T-helper 1 cell treated with Interleukin-12 subunit alpha and Interleukin-12 subunit beta and Interleukin-4 antibody, amounts not matched to agents 30 μg/mL and 1 μg/mL, for 36 hours (primary cell): ENCODE measurements around the gene NCAPD2.
"Not testable (repeated sequence)": the region's sequence is repeated elsewhere in the genome, so short reads cannot be mapped to it uniquely, and the experiment has no call there.

ENCODE experiments used
- H3K27ac Mint-ChIP-seq: one replicate; pipeline ENCODE4 v1.8.0; 2021; ENCODE audit warnings: mild to moderate bottlenecking, mixed read lengths
- H3K27me3 Mint-ChIP-seq: one replicate; pipeline ENCODE4 v1.8.0; 2021; ENCODE audit warnings: low read depth, mixed read lengths
- H3K36me3 Mint-ChIP-seq: one replicate; pipeline ENCODE4 v1.8.0; 2021; ENCODE audit warnings: low read depth, mixed read lengths
- H3K4me1 Mint-ChIP-seq: one replicate; pipeline ENCODE4 v1.8.0; 2021; ENCODE audit warnings: low read depth, mixed read lengths
- H3K4me3 Mint-ChIP-seq: one replicate; pipeline ENCODE4 v1.8.0; 2021; ENCODE audit warnings: mild to moderate bottlenecking, moderate library complexity, mixed read lengths
- H3K9me3 Mint-ChIP-seq: one replicate; pipeline ENCODE4 v1.8.0; 2021; ENCODE audit warnings: mixed read lengths

The NCAPD2 gene

GRCh38 chr12:6553051-6553868 is 59.4 kb downstream of the NCAPD2 start:
- Mint-ChIP-seq H3K36me3 (peaks cover 18% of the 10 kb centered on the region), H3K4me1 (peaks cover 40% of the 10 kb centered on the region), H3K9me3 (no peaks in the 10 kb centered on the region), H3K4me3 (peak overlapping the region; percentile 1), H3K27ac (no peak overlapping the region), H3K27me3 (no peaks in the 10 kb centered on the region)

- H3K9me3 Mint-ChIP-seq = no peaks in the 10 kb centered on the region
- H3K4me1 Mint-ChIP-seq = peaks cover 37% of the 10 kb centered on the region
- H3K4me3 Mint-ChIP-seq = peak overlapping the region; percentile 88
- peak overlapping the region; percentile 5 for H3K27ac Mint-ChIP-seq
- H3K36me3 Mint-ChIP-seq = peaks cover 16% of the 10 kb centered on the region
- H3K27me3 Mint-ChIP-seq = no peaks in the 10 kb centered on the region
These were observed 60.5 kb downstream of the NCAPD2 start for GRCh38 chr12:6554168-6555017.

DNA sequence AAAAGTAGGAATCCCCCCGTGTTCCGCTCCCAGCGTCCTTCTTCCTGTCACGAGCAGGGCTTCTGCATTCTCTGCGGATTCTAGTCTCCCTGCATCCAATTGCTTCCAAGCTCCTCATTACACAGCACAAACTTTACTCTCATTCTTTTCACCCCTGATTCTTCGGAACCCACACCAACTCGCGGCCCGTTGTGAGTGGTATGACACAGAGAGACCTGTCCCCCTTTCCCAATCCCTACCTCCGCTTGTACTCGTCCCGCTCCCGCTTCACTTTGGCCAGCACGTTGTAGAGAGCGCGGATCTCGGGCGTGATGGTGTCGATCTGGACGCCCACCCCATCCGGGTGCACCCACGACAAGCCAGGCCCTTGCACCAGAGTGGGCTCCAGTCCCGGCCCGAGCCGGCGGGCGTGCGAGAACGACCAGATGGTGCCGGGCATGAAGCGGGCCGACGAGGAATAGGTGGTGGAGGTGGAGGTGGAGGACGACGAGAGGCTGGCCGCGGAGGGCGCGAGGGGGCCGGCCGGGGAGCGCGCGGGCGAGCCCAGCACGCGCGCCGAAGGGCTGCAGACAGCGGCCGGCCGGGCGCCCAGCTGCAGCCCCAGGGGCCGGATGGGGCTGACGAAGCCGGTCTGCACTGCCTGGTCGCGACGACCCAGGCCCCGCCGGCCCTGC is 61.3 kb downstream of the NCAPD2 start:
- peaks cover 39% of the 10 kb centered on the region for H3K4me1 Mint-ChIP-seq
- H3K27ac Mint-ChIP-seq = peak overlapping the region; percentile 5
- no peaks in the 10 kb centered on the region for H3K9me3 Mint-ChIP-seq
- no peaks in the 10 kb centered on the region for H3K27me3 Mint-ChIP-seq
- H3K36me3 Mint-ChIP-seq = peaks cover 23% of the 10 kb centered on the region
- H3K4me3 Mint-ChIP-seq = peak overlapping the region; percentile 88

DNA sequence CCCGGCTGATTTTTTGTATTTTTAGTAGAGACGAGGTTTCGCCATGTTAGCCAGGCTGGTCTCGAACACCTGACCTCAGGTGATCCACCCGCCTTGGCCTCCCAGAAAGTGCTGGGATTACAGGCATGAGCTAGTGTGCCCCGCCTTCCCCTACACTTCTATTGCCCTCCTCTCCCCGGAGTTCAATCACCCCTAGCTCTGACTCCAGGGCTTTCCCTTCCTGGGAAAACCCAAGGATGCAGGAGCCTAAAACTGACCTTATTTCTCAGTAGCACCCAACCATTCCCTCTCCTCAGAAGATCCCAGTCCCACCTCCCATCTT is 62.6 kb downstream of the NCAPD2 start:
- H3K27ac Mint-ChIP-seq = peak overlapping the region; percentile 71
- not testable (repeated sequence) for H3K27me3 Mint-ChIP-seq, H3K9me3 Mint-ChIP-seq
- H3K4me3 Mint-ChIP-seq = peak overlapping the region; percentile 87
- peaks cover 44% of the 10 kb centered on the region for H3K4me1 Mint-ChIP-seq
- peaks cover 32% of the 10 kb centered on the region for H3K36me3 Mint-ChIP-seq

DNA sequence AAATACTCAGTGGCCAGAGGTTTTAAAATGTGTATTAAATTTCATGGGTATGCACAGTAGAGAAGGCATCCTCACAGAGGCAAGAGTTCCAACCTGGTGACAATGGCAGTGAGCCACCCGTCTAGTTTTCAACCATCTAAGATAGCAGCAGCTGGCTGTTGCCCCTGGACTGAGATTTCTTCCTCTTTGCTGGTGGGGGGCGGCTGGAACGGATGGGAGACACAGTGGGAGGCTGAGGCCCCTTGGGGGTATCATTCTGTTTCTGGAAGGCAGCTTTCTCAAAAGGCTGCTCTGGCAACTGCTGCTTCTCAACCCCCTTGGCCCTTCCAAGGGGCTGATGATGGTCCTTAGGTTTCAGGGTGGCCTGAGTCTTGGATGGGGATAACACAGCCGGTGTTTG is 63.0 kb downstream of the NCAPD2 start:
- Mint-ChIP-seq H3K9me3 (no peaks in the 10 kb centered on the region), H3K36me3 (peaks cover 34% of the 10 kb centered on the region), H3K4me1 (peaks cover 43% of the 10 kb centered on the region), H3K27ac (peak overlapping the region; percentile 71), H3K4me3 (peak overlapping the region; percentile 87), H3K27me3 (no peaks in the 10 kb centered on the region)

DNA sequence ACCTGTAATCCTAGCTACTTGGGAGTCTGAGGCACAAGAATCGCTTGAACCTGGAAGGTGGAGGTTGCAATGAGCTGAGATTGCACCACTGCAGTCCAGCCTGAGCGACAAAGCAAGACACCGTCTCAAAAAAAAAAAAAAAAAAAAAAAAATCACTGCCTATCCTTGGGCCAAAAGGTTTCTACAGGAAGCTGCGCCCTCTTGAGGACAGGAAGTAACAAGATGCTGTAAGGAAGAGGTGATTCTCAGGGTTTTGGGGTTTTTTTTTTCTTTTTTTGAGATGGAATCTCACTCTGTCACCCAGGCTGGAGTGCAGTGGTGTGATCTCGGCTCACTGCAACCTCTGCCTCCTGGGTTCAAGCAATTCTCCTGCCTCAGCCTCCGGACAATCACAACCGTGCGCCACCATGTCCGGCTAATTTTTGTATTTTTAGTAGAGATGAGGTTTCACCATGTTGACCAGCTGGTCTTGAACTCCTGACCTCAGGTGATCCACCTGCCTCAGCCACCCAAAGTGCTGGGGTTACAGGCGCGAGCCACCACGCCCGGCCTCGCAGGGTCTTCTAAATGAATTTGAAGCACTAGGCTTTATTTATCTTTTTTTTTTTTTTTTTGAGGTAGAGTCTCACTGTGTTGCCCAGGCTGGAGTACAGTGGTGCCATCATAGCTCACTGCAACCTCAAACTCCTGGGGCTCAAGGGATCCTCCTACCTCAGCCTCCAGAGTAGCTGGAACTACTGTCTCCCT is 64.3 kb downstream of the NCAPD2 start:
- H3K27ac Mint-ChIP-seq = peak overlapping the region; percentile 36
- not testable (repeated sequence) for H3K27me3 Mint-ChIP-seq, H3K4me3 Mint-ChIP-seq, H3K9me3 Mint-ChIP-seq
- peaks cover 33% of the 10 kb centered on the region for H3K4me1 Mint-ChIP-seq
- peaks cover 38% of the 10 kb centered on the region for H3K36me3 Mint-ChIP-seq

GRCh38 chr12:6559500-6559899 is 65.6 kb downstream of the NCAPD2 start:
- Mint-ChIP-seq H3K4me1 (peaks cover 28% of the 10 kb centered on the region), H3K4me3 (no peak overlapping the region), H3K27me3 (no peaks in the 10 kb centered on the region), H3K36me3 (peaks cover 41% of the 10 kb centered on the region), H3K9me3 (no peaks in the 10 kb centered on the region), H3K27ac (peak overlapping the region; percentile 55)

- Mint-ChIP-seq H3K27me3 (no peaks in the 10 kb centered on the region), H3K4me3 (no peak overlapping the region), H3K27ac (no peak overlapping the region)
These were observed 66.8 kb downstream of the NCAPD2 start for GRCh38 chr12:6560501-6561205.

DNA sequence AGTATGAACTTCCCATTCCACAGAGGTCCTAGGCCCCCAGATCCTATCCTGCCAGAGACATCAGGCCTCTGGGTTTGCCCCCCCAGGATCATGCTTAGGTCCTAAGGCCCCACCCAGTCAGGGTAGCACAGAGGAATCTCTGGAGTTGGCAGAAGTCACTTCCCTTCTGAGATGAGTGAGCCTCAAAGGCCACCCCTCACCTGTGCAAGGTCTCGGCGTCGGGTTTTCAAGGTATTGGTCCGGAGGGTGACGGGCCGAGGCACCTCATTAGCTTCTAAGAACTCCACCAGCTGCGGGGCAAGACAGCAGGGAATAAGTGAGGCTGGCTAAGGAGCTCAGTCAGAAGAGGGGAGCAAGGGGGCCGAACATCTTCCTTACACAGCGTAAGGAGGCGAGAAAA is 69.0 kb downstream of the NCAPD2 start:
- no peaks in the 10 kb centered on the region for H3K27me3 Mint-ChIP-seq
- peak overlapping the region; percentile 6 for H3K27ac Mint-ChIP-seq
- peaks cover 29% of the 10 kb centered on the region for H3K4me1 Mint-ChIP-seq
- H3K36me3 Mint-ChIP-seq = peaks cover 59% of the 10 kb centered on the region
- no peak overlapping the region for H3K4me3 Mint-ChIP-seq
- no peaks in the 10 kb centered on the region for H3K9me3 Mint-ChIP-seq

More at GRCh38 chr12:6560501-6561205, 66.8 kb downstream of the NCAPD2 start:
- Mint-ChIP-seq H3K36me3 (peaks cover 41% of the 10 kb centered on the region), H3K4me1 (peaks cover 21% of the 10 kb centered on the region), H3K9me3 (no peaks in the 10 kb centered on the region)

GRCh38 chr12:6563448-6564050 is 69.6 kb downstream of the NCAPD2 start:
- peaks cover 65% of the 10 kb centered on the region for H3K36me3 Mint-ChIP-seq
- H3K9me3 Mint-ChIP-seq = no peaks in the 10 kb centered on the region
- peak overlapping the region; percentile 4 for H3K27ac Mint-ChIP-seq
- peaks cover 27% of the 10 kb centered on the region for H3K4me1 Mint-ChIP-seq
- H3K27me3 Mint-ChIP-seq = no peaks in the 10 kb centered on the region
- H3K4me3 Mint-ChIP-seq = no peak overlapping the region

GRCh38 chr12:6567112-6567670 is 73.3 kb downstream of the NCAPD2 start:
- Mint-ChIP-seq H3K4me3 (peak overlapping the region; percentile 100), H3K4me1 (peaks cover 22% of the 10 kb centered on the region), H3K27me3 (no peaks in the 10 kb centered on the region), H3K27ac (peak overlapping the region; percentile 99), H3K36me3 (peaks cover 59% of the 10 kb centered on the region), H3K9me3 (no peaks in the 10 kb centered on the region)

DNA sequence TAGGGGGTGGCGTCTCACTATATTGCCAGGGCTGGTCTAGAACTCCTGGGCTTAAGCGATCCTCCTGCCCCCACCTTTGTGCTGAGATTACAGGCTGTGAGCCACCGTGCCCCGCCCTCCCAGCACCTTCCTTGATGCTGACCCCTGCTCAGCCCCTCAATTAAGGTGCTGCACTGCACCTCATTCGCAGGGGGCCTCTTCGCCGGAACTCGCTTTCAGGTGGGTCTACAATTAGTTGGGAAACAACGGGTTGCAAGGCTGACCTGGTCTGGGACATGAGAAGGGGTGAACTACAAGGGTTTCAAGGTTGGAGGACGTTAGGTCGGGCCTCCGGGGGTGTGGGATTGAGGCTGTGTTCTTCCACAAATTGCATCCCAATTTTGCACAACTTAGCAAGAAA is 75.4 kb downstream of the NCAPD2 start:
- peaks cover 55% of the 10 kb centered on the region for H3K36me3 Mint-ChIP-seq

GRCh38 chr12:6569786-6570185 is 75.9 kb downstream of the NCAPD2 start:
- peaks cover 20% of the 10 kb centered on the region for H3K4me1 Mint-ChIP-seq
- peaks cover 57% of the 10 kb centered on the region for H3K36me3 Mint-ChIP-seq
- peak overlapping the region; percentile 38 for H3K4me3 Mint-ChIP-seq
- H3K9me3 Mint-ChIP-seq = no peaks in the 10 kb centered on the region
- no peak overlapping the region for H3K27ac Mint-ChIP-seq
- H3K27me3 Mint-ChIP-seq = no peaks in the 10 kb centered on the region

More for the DNA sequence above, 75.4 kb downstream of the NCAPD2 start:
- Mint-ChIP-seq H3K27ac (no peak overlapping the region), H3K4me1 (peaks cover 20% of the 10 kb centered on the region), H3K27me3 (no peaks in the 10 kb centered on the region), H3K9me3 (no peaks in the 10 kb centered on the region), H3K4me3 (peak overlapping the region; percentile 58)
